GM19023 (cell line): ENCODE results near the gene NCBP3.
"Not testable (repeated sequence)": the region's sequence is repeated elsewhere in the genome, so short reads cannot be mapped to it uniquely, and the experiment has no call there.

Source experiments
- ATAC-seq: cut with Tn5 transposase; IDR thresholded peaks from one replicate; pipeline ENCODE4 v1.9.1; 2021; ENCODE audit warnings: mild to moderate bottlenecking, moderate library complexity; ENCODE audit not compliant: unreplicated experiment

Gene NCBP3

GRCh38 chr17:3794557-3795389 lies 51.3 kb downstream of the NCBP3 start:
- ATAC-seq = no peak

DNA sequence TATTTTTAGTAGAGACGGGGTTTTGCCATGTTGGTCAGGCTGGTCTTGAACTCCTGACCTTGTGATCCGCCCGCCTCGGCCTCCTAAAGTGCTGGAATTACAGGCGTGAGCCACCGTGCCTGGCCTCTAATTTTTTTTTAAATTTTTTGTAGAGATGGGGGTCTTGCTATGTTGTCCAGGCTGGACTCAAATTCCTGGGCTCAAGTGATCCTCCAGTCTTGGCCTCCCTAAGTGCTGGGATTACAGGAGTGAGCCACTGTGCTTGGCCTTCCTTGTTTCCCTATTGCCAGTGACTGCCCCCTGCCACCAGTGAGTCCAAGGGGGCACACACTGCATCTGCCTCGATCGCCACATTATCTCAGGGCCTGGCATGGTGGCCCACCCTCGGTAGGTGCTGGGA lies 51.9 kb downstream of the NCBP3 start:
- ATAC-seq = not testable (repeated sequence)

DNA sequence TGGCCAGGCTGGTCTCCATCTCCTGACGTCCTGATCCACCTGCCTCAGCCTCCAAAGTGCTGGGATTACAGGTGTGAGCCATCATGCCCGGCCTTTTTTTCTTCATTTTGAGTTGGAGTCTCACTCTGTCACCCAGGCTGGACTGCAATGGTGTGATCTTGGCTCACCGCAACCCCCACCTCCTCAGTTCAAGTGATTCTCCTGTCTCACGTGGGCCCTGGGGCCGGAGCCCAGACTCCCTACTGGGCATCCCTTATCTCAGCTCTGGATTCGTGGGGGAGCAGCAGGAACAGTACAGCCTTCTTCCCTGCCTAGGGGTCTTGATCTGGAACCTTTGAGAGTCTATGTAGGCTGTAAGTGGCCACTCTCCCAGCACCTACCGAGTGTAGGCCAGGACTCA lies 52.8 kb downstream of the NCBP3 start:
- ATAC-seq = not testable (repeated sequence)

DNA sequence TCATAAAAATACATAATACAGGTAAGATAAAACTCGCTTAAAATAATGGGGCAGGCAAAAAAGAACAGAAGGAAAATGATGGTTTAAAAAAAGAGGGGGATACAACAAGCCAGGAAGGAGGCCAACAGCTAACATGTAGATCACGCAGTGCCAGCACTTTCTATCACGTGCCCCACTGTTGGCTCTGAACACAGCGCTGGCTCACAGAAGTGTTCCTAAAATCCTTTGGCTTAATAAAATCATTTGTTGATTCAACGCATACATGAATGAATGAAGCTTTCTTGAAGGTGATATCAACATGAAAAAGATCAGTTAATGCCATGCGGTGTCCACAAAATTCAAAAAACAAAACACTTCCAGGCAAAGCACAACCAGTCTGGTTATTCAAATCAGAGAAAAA lies 53.6 kb downstream of the NCBP3 start:
- no peak for ATAC-seq

DNA sequence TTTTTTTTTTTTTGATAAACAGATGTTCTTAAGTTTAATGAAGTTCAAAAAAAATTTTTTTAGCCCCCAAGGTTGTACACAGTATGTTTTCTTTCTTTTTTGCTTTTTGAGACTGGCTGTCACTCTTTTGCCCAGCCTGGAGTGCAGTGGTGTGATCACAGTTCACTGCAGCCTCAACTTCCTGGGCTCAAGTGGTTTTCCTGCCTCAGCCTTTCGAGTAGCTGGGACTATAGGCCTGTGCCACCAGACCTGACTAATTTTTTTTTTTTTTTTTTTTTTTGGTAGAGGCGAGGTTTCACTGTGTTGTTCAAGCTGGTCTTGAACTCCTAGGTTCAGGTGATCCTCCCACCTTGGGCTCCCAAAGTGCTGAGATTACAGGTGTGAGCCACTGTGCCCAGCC lies 57.8 kb downstream of the NCBP3 start:
- ATAC-seq = no peak

DNA sequence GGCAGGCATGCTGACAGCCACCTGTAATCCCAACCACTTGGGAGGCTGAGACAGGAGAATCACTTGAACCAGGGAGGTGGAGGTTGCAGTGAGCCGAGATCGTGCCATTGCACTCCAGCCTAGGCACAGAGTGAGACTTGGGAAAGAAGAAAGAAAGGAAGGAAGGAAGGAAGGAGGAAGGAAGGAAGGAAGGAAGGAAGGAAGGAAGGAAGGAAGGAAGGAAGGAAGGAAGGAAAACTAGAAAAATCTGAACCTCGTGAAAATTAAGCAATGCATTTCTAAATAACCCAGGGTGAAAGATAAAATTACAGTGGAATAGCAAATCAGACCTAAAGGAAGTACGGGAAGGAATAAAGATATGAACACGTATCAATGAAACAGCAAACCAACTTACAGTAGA lies 60.7 kb downstream of the NCBP3 start:
- not testable (repeated sequence) for ATAC-seq

DNA sequence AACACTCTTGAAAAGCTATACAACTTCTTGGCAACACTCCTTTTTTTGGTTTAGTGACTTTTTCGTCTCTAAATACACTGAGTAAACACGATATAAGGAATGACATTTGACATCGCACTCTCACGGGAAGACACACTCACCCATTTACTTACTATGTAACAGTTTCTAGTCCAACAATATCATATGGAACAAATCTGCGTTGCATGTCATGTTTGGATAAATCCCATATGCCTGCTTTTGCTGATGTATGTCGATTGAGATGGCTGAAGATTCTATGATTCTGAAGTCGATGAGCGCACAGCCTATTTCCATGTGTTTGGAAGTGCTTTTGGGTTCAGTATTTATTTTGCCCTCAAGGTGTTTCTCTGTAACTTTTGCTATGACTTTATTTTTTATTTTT lies 63.3 kb downstream of the NCBP3 start:
- ATAC-seq = no peak

DNA sequence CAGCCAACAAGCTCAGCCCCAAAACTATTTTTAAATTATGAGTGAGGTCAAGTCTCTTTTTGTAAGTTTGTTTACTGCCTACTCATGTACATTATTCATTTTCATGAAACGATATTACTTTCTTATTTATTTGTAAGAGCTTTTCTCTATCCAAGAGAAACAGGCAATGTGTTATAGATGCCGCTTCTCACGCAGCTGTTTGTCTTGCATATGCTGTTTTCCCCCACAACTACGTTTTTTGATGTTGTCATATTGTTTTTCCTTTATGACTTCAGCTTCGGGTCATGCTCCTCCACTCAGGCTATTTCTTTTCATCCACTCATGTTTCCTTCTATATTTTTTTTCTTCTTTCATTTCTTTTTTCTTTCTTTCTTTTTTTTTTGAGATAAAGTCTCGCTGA lies 65.1 kb downstream of the NCBP3 start:
- no peak for ATAC-seq

GRCh38 chr17:3777366-3778120 lies 68.5 kb downstream of the NCBP3 start:
- no peak for ATAC-seq

DNA sequence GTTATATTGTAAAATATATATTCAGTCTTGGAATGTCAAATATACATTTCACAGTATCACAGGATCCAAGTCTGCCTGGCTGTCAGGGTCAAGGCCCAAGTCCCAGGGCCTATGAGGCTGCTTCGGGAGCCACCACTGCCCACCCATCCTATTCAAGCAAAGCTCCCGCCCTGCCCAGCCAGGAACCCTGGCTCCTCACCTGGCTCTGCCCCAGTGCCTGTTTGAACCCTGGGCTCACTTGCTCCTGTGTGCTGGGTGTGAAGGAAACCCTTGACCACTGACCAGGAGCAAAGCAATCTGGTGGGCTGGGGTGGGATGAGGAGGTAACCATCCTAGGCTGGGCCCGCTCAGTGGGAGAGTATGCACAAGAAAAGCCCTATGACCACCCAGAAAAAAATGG lies 72.1 kb downstream of the NCBP3 start:
- ATAC-seq = no peak

GRCh38 chr17:3773511-3773910 lies 72.5 kb downstream of the NCBP3 start:
- ATAC-seq = no peak

GRCh38 chr17:3772764-3773163 lies 73.3 kb downstream of the NCBP3 start:
- ATAC-seq = no peak

DNA sequence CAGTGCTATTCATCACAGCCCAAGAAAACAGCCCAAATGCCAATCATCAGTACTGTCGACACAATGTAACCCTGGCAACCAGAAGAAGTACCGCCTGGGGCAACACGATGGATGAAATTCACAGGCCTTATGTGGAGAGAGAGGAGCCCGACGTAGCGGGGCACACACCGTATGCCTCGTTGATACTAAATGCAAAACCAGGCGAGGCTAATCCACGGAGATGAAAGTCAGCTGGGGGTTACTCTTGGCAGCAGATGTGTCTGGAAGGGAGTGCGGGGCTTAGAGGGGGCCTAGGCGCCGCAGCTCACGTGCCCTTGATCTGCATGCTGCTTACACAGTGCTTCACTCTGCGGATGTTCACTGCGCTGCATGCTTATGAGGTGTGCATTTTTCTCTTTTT lies 74.9 kb downstream of the NCBP3 start:
- no peak for ATAC-seq

- ATAC-seq = no peak
Measured at GRCh38 chr17:3770466-3770865, 75.6 kb downstream of the NCBP3 start.

- no peak for ATAC-seq
Measured at GRCh38 chr17:3768769-3769168, 77.3 kb downstream of the NCBP3 start.

DNA sequence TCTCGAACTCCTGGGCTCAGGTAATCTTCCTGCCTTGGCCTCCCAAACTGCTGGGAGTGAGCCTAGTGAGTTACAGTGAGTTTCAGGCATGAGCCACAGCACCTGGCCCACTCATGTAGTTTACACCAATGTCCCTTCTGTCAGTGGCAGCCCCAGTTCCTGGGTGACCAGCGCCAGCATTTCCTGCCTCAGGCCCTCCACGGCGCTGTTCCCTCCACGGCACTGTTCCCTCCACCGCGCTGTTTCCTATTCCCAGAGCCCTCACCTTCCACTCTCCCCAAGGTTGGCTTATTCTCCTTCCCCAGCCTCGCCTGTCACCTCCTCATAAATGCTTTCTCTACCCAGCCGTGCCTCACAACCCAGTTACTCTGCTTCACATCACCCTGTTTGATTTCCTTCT lies 77.7 kb downstream of the NCBP3 start:
- ATAC-seq = no peak

GRCh38 chr17:3766779-3767178 lies 79.3 kb downstream of the NCBP3 start:
- ATAC-seq = no peak

DNA sequence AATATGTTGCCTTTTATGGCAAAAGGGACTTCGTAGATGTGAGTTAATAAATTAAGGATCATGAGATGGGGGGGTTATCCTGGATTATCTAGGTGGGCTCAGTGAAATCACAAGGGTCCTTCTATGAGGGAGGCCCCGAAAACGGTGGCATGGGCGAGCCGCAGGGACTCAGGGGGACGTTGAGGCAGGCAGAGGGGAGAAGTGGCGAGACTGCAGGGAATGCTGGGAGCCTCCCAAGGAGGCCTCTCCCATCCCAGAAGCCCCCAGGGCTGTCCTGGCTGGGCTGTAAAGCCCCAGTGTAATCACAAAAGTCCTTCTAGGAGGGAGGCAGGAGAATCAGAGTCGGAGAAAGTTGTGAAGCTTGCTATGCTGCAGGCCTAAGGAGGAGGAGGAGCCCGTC lies 80.1 kb downstream of the NCBP3 start:
- ATAC-seq = no peak

DNA sequence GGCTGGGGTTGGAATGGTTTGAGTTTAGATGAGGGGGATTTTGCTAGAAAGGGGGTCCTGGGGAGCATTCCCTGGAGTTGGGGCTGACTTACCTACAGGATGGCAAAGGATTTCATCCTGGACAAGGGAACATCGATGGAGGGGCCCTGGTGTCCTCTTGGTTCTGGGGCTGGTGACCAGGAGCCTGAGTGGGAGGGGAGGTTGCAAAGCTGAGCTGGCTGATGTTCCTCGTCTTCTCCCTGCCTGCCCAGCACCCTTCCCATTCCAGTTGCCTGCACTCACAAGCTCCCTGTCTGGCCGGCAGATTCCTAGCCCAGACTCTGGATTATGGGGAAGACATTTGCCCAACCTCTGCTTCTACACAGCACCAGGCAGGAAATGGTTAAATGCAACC lies 82.3 kb downstream of the NCBP3 start:
- ATAC-seq = no peak

DNA sequence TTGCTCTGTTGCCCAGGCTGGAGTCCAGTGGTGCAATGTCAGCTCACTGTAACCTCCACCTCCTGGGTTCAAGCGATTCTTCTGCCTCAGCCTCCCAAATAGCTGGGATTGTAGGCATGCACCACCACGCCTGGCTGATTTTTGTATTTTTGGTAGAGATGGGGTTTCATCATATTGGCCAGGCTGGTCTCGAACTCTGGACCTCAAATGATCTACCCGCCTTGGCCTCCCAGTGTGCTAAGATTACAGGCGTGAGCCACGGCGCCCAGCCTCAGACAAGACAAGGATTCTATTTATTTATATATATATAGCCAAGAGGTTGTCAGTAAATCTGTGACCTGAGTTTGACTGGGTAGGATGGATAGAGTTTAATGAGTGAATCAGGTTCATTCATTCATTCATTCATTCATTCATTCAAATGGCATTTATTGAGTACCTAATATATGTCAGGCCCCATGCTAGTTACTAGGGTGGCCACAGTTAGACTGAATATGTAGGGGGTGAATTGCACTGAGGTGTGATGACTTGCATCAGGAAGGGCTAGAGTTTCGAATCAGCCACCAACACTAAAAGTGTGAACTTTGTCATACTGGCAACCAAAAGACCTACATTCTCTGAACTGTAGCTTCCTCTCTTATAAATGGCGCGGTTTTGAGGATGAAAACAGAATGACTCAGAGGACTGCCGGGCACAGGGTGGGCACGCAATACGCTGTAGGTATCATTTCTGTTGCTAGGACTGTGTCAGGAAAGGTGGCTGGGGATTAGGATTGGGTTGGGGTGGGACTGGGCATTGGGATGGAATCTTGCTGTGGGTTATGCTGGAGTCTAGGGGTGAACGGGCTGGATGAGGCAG lies 82.9 kb downstream of the NCBP3 start:
- peak; percentile 65 for ATAC-seq

DNA sequence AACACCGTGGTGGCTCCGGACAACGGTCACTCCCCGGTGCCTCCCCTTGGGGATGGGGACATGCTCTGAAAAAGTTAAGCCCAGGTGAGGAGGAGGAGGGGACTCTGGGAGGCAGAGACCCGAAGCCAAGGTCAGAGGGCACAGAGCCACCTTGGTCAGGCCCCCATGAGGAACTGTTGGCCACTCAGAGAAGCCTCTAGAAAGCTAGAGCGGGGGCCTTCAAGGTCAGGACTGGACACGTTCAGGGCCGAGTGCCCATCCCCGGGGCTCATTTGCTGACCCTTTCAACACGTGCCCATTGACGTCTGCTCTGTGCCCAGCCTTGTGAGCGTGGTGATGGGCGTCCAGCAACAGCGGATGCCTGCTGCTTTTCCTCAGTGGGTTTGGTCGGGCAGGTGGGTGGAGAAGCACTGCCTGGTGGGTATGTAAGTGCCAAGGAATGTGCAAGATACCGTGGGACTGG lies 84.1 kb downstream of the NCBP3 start:
- no peak for ATAC-seq
